ENCODE measurements around the gene PTGS2. TPM values are rescaled to one million over a fixed set of nuclear protein-coding genes. Genes with fewer than 3 reads are reported as not detected.

The PTGS2 gene
- total RNA-seq, 1 experiment from 2014 or later, result 0.91 TPM

- Histone ChIP-seq H3K4me2 (ENCODE audit: low read length) (no peak overlapping the region), H3K27ac (ENCODE audit: low read depth, low read length) (no peak overlapping the region), H4K20me1 (ENCODE audit: insufficient read depth) (no peaks in the 10 kb centered on the region), H3K9me3 (ENCODE audit: control insufficient read depth in 1 of 2, insufficient read depth in 1 of 2, low read depth in 1 of 2, low read length in 2 of 2) (no peaks in the 10 kb centered on the region), H3K79me2 (ENCODE audit: insufficient read depth, low read length) (no peaks in the 10 kb centered on the region), H3K27me3 (ENCODE audit: insufficient read depth, low read length) (no peaks in the 10 kb centered on the region), H3K9me2 (ENCODE audit: insufficient read depth) (no peaks in the 10 kb centered on the region), H3K4me1 (ENCODE audit: control insufficient read depth in 1 of 2, insufficient read depth in 2 of 2, low read length in 2 of 2) (no peaks in the 10 kb centered on the region), H3K36me3 (ENCODE audit: control insufficient read depth in 1 of 2, insufficient read depth in 2 of 2, low read length in 2 of 2) (no peaks in the 10 kb centered on the region), H3K4me3 (replicated peaks in 1 of 2; ENCODE audit: low read depth in 1 of 2, low read length in 2 of 2) (no peak overlapping the region), H3K9ac (ENCODE audit: low read length) (no peak overlapping the region), H2AFZ (ENCODE audit: low read depth, low read length, poor library complexity, severe bottlenecking) (no peak overlapping the region)
- no peak for ATAC-seq
- DNase-seq (ENCODE audit: low read depth, low spot score), result no peak
- POLR2A ChIA-PET, result no interaction called here
- no TSS peak for BruUV-seq (replicated peaks)
- intact Hi-C loops (cut with micrococcal nuclease), result no loop called here
- CTCF ChIA-PET, result no interaction called here
- TF ChIP-seq RAD21 (IDR thresholded peaks at IDR 0.05; ENCODE audit: low read depth) (no peak), SIN3A (IDR thresholded peaks at IDR 0.05; ENCODE audit: low read depth) (no peak), SRF (IDR thresholded peaks at IDR 0.05; ENCODE audit: low read depth) (no peak), ELF1 (IDR thresholded peaks at IDR 0.05; ENCODE audit: borderline replicate concordance, low read depth) (no peak), EZH2phosphoT487 (IDR thresholded peaks at IDR 0.05; ENCODE audit: borderline replicate concordance) (no peak), TCF7L2 (IDR thresholded peaks at IDR 0.05; ENCODE audit: borderline replicate concordance, extremely low read depth, insufficient read depth, insufficient read length) (no peak), EZH2 (IDR thresholded peaks at IDR 0.05) (no peak), EGR1 (IDR thresholded peaks at IDR 0.05; ENCODE audit: low read depth) (no peak), JUND (IDR thresholded peaks at IDR 0.05) (no peak), POLR2A (IDR thresholded peaks at IDR 0.05; ENCODE audit: borderline replicate concordance, extremely low read depth, insufficient read depth, insufficient read length) (no peak), FOSL1 (IDR thresholded peaks at IDR 0.05; ENCODE audit: low read depth) (no peak), YY1 (IDR thresholded peaks at IDR 0.05; ENCODE audit: extremely low read depth, insufficient replicate concordance, low read depth, low read length) (no peak)
- TF ChIP-seq, protein P1, sequence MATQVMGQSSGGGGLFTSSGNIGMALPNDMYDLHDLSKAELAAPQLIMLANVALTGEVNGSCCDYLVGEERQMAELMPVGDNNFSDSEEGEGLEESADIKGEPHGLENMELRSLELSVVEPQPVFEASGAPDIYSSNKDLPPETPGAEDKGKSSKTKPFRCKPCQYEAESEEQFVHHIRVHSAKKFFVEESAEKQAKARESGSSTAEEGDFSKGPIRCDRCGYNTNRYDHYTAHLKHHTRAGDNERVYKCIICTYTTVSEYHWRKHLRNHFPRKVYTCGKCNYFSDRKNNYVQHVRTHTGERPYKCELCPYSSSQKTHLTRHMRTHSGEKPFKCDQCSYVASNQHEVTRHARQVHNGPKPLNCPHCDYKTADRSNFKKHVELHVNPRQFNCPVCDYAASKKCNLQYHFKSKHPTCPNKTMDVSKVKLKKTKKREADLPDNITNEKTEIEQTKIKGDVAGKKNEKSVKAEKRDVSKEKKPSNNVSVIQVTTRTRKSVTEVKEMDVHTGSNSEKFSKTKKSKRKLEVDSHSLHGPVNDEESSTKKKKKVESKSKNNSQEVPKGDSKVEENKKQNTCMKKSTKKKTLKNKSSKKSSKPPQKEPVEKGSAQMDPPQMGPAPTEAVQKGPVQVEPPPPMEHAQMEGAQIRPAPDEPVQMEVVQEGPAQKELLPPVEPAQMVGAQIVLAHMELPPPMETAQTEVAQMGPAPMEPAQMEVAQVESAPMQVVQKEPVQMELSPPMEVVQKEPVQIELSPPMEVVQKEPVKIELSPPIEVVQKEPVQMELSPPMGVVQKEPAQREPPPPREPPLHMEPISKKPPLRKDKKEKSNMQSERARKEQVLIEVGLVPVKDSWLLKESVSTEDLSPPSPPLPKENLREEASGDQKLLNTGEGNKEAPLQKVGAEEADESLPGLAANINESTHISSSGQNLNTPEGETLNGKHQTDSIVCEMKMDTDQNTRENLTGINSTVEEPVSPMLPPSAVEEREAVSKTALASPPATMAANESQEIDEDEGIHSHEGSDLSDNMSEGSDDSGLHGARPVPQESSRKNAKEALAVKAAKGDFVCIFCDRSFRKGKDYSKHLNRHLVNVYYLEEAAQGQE (IDR thresholded peaks at IDR 0.05; ENCODE audit: low read depth), result no peak
- TF ChIP-seq, protein P2, sequence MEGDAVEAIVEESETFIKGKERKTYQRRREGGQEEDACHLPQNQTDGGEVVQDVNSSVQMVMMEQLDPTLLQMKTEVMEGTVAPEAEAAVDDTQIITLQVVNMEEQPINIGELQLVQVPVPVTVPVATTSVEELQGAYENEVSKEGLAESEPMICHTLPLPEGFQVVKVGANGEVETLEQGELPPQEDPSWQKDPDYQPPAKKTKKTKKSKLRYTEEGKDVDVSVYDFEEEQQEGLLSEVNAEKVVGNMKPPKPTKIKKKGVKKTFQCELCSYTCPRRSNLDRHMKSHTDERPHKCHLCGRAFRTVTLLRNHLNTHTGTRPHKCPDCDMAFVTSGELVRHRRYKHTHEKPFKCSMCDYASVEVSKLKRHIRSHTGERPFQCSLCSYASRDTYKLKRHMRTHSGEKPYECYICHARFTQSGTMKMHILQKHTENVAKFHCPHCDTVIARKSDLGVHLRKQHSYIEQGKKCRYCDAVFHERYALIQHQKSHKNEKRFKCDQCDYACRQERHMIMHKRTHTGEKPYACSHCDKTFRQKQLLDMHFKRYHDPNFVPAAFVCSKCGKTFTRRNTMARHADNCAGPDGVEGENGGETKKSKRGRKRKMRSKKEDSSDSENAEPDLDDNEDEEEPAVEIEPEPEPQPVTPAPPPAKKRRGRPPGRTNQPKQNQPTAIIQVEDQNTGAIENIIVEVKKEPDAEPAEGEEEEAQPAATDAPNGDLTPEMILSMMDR (IDR thresholded peaks at IDR 0.05 in 2 of 3, conservative IDR thresholded peaks at IDR 0.05 in 1 of 3; ENCODE audit: borderline replicate concordance in 1 of 3, insufficient read depth in 1 of 3, low read depth in 2 of 3, low read length in 2 of 3), result no peak
- RAD21 ChIA-PET (ENCODE audit: low non-redundant PET in 1 of 2, low total read pairs in 2 of 2, uncharacterized antibody in 2 of 2, unreplicated experiment in 2 of 2), result no interaction called here
Measured at GRCh38 chr1:186671136-186671825, 8.9 kb downstream of the PTGS2 start.

Measured in HCT116 (cell line).